Measurements from ENCODE around the gene SLCO4A1. TPM values are rescaled to one million over a fixed set of nuclear protein-coding genes. Genes with fewer than 3 reads are reported as not detected.

SLCO4A1 gene
- polyA plus RNA-seq, 1 experiment = 0.09 TPM

DNA sequence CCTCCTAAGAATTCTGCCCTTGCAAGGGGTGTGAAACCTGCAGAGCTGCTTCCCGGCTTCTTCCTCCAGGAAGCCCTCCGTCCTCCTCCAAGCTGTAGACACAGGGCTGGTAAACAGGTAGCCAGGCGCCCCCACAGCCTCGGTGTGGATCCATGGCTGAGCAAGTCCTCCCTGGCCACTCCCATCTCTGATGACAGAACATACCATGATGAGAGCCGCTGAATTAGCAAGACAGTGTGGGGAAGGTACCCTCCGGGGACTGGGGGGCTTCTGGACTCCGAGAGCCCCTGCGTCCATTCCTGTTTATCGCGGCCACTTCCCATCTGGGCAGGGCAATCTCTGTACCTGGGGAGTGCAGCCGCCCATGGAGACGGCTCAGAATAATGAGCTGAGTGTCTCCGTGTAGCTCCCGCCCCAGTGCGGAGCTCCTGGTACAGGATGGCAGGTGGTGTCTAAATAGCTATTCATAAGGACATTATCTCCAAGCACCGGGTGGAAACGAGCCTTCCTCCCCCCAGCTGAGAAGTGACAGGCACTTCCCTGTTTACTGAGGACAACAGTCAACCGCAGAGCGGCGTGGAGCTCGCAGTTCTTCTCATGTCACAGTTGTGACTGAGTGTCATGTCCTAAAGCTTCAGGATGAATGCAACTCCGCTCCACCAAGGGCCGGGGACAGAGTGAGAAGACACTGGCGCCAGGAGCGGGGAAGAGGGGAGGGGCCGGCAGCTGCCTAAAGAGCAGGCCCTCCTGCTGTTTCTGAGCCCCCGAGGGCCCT is 43.7 kb downstream of the SLCO4A1 start:
- H3K4me3 ChIP-seq (ENCODE audit: low read depth, low read length) = no peak overlapping the region
- DNase-seq (ENCODE audit: low read depth, low spot score) = no peak
- H3K9me3 ChIP-seq (ENCODE audit: control insufficient read depth, insufficient read depth, low read length) = peaks cover 9% of the 10 kb centered on the region; the same call in 1 of the 2 replicates
- H3K27ac ChIP-seq (ENCODE audit: low read depth, low read length) = no peak overlapping the region
- TF ChIP-seq, protein P1, sequence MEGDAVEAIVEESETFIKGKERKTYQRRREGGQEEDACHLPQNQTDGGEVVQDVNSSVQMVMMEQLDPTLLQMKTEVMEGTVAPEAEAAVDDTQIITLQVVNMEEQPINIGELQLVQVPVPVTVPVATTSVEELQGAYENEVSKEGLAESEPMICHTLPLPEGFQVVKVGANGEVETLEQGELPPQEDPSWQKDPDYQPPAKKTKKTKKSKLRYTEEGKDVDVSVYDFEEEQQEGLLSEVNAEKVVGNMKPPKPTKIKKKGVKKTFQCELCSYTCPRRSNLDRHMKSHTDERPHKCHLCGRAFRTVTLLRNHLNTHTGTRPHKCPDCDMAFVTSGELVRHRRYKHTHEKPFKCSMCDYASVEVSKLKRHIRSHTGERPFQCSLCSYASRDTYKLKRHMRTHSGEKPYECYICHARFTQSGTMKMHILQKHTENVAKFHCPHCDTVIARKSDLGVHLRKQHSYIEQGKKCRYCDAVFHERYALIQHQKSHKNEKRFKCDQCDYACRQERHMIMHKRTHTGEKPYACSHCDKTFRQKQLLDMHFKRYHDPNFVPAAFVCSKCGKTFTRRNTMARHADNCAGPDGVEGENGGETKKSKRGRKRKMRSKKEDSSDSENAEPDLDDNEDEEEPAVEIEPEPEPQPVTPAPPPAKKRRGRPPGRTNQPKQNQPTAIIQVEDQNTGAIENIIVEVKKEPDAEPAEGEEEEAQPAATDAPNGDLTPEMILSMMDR (IDR thresholded peaks at IDR 0.05; ENCODE audit: low read depth, low read length) = no peak
- ChIA-PET CTCF (interaction anchor here (0.7 to 1.1 kb wide), 3 partner anchors 18 to 123 kb away, joined by 3 to 5 read pairs (median 3); no protein-coding TSS in a partner anchor), POLR2A (interaction anchor here (1.1 kb wide), 1 partner anchor 108 kb away, joined by 6 read pairs; no protein-coding TSS in a partner anchor)
- H3K27me3 ChIP-seq (ENCODE audit: control insufficient read depth, insufficient read depth, low read length) = peaks cover 42% of the 10 kb centered on the region

DNA sequence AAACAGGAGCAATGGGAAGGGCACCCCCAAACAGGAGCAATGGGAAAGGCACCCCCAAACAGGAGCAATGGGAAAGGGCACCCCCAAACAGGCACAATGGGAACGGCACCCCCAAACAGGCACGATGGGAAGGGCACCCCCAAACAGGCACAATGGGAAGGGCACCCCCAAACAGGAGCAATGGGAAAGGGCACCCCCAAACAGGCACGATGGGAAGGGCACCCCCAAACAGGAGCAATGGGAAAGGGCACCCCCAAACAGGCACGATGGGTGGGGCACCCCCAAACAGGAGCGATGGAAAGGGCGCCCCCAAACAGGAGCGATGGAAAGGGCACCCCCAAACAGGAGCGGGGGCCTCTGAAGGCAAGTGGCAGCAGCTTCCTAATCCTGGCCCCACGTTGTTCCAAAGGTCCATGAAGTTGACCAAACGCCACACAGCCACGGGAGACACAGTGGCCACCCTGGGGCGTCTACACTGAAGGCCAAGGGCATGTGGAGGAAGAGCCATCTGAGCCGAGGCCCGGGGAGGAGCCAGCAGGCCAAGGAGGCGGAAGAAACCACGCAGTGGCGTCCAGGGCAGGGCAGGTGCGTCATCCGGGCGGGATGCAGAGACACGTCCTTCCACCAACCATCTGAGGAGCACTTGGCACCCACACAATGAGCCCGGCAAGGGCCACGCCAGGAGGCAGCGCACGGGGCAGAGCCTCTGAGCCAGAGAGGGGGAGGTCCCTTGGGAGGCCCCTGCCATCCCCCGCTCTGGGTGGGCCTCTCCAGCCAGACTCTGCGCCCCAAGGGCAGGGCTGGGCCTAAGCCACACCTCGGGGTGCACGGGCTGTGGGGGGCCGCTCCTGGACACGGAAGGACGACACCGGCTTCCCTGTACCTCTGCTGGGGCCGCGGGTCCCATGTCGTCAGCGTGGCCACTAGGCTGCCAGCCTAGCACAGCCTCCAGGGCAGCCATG is 44.8 kb downstream of the SLCO4A1 start:
- no peak for DNase-seq (ENCODE audit: low read depth, low spot score)
- ChIA-PET POLR2A (interaction anchor here (1.1 kb wide), 1 partner anchor 107 kb away, joined by 6 read pairs; no protein-coding TSS in a partner anchor), CTCF (no interaction called here)

DNA sequence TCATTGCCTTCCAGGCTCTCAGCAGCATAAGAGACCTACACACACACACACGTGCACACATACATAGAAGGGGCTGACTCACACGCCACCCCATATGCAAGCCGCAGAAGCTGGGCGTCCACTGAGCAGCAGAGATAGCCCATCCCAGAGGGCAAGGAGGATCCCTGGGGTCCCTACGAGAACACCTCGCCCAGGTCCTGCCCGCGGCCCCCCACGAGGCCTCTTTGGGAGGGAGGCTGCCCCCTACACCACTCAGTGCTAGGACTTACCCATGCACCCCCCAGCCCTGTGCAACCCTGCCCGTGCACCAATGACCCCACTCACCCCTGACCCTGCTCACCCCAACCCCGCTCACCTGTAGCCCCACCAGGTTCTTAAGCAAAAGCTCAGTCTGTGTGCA is 45.8 kb downstream of the SLCO4A1 start:
- Histone ChIP-seq H3K27me3 (ENCODE audit: control insufficient read depth, insufficient read depth, low read length) (peaks cover 31% of the 10 kb centered on the region), H3K4me3 (ENCODE audit: low read depth, low read length) (no peak overlapping the region), H3K9me3 (ENCODE audit: control insufficient read depth, insufficient read depth, low read length) (peaks cover 8% of the 10 kb centered on the region; the same call in 1 of the 2 replicates), H3K27ac (ENCODE audit: low read depth, low read length) (no peak overlapping the region)
- DNase-seq (ENCODE audit: low read depth, low spot score) = no peak
- ChIA-PET CTCF (interaction anchor here (0.9 kb wide), 1 partner anchor 14 kb away, joined by 3 read pairs; no protein-coding TSS in a partner anchor), POLR2A (interaction anchor here (1.0 to 1.1 kb wide), 2 partner anchors 64 to 194 kb away, joined by 3 read pairs; no protein-coding TSS in a partner anchor)
- TF ChIP-seq, protein P1 (IDR thresholded peaks at IDR 0.05; ENCODE audit: low read depth, low read length) = no peak

More for the DNA sequence above, 44.8 kb downstream of the SLCO4A1 start:
- Histone ChIP-seq H3K27ac (ENCODE audit: low read depth, low read length) (no peak overlapping the region), H3K27me3 (ENCODE audit: control insufficient read depth, insufficient read depth, low read length) (peaks cover 35% of the 10 kb centered on the region), H3K9me3 (ENCODE audit: control insufficient read depth, insufficient read depth, low read length) (peaks cover 9% of the 10 kb centered on the region; the same call in 1 of the 2 replicates), H3K4me3 (ENCODE audit: low read depth, low read length) (no peak overlapping the region)
- TF ChIP-seq, protein P1 (IDR thresholded peaks at IDR 0.05; ENCODE audit: low read depth, low read length) = no peak

DNA sequence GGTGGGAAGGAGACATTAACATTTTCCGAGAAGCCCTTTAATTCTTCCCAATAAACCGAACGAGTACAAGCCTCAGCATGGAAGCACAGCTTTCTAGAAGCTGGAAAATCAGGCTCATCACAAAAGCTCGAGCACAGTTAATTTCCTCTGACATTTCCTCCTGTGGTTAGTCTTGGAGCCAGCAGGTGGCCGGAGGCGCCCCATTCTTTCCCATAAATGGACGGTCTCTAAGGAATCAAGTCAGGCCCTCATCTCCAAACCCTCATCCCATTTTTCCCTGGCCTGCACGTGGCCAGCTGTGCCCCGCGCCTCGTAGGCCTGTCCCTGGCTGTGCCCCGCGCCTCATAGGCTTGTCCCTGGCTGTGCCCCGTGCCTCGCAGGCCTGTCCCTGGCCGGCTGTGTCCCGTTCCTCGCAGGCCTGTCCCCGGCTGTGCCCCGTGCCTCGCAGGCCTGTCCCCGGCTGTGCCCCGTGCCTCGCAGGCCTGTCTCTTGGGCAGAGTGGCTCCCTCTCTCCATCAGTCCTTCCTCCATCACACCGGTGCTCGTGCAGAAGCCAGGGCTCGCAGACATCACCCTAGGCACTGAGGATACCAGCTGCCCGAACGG is 46.7 kb downstream of the SLCO4A1 start:
- ChIA-PET CTCF (interaction anchor here (0.9 kb wide), 1 partner anchor 15 kb away, joined by 3 read pairs; no protein-coding TSS in a partner anchor), POLR2A (interaction anchor here (1.0 to 1.1 kb wide), 2 partner anchors 63 to 193 kb away, joined by 3 read pairs; no protein-coding TSS in a partner anchor)

More for the DNA sequence above, 46.7 kb downstream of the SLCO4A1 start:
- DNase-seq (ENCODE audit: low read depth, low spot score) = no peak
- Histone ChIP-seq H3K9me3 (ENCODE audit: control insufficient read depth, insufficient read depth, low read length) (peaks cover 3% of the 10 kb centered on the region; the same call in 1 of the 2 replicates), H3K27me3 (ENCODE audit: control insufficient read depth, insufficient read depth, low read length) (peaks cover 30% of the 10 kb centered on the region), H3K27ac (ENCODE audit: low read depth, low read length) (no peak overlapping the region), H3K4me3 (ENCODE audit: low read depth, low read length) (no peak overlapping the region)
- TF ChIP-seq, protein P1 (IDR thresholded peaks at IDR 0.05; ENCODE audit: low read depth, low read length) = peak; percentile 45; the same call in 1 of the 2 replicates

Measured in AG04450 (cell line).